Mesenteric fat pad (tissue), 1 donor: ENCODE results near the gene DCHS1. TPM values are rescaled to one million over a fixed set of nuclear protein-coding genes. Genes with fewer than 3 reads are reported as not detected.

Source experiments
- DNase-seq: peaks from one replicate; pipeline ENCODE4 v3.0.0-alpha.2; 2020; ENCODE audit warnings: low spot score
- total RNA-seq: library from RNA; stranded (reverse); fragmentation: NEBNext Ultra II Directional; extraction: Animal tissue kit (Norgen Biotek cat#: 25700); gene quantifications from one replicate; pipeline ENCODE4 v1.2.1, GENCODE V29; 2021
- donor health status: DM: yes; HTN: yes; CAD: no.

Gene DCHS1
- total RNA-seq, 1 donor from 2014 or later = 23.0 TPM

GRCh38 chr11:6599449-6599848 lies 56.2 kb downstream of the DCHS1 start:
- DNase-seq = no peak

DNA sequence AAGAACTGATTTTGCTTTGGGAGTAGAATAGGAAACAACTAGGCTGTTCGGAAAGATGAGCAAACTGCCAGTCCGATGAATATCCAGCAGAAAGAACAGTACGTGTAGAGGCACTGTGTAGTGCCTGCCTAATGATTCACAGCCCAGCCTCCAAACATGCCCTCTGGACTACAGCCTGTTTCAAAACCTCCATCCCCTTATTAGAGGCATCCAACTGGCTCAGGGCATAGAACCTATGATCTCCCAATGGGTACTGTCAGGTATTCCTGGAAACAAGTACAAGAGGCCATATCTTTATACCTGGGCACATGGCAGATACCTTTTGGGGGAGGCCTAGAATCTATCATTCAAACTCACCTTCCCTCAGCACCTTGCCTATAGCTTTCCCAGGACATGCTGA lies 57.1 kb downstream of the DCHS1 start:
- no peak for DNase-seq

DNA sequence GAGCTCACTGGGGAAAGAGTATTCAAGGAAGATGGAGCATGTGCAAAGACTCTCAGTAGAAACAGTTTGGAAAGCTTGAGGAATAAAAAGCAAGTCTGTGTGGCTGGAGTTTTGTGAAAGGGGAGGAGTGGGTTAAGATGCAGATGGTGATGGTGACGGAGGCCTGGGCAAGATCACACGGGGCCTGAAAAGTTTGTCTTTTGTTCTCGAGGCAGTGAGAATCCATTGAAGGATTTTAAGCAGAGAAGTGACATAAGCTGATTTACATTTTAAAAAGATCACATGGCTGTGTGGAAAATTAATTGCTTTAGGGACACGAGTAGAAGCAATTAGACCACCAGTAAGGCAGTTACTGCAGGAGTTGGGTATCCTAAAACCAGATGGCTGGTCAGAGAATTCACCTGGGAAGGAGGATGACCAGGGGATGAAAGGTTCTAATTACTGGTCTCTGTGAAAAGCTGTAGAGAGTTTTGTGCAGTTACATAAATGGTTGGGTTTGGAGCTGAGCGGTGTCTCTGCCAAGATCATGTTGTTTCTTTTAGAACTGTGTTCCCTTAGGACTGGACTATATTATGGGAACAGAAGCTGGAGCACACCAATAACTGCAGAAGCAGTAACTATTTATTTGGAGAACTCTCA lies 59.3 kb downstream of the DCHS1 start:
- DNase-seq = no peak

- no peak for DNase-seq
Observed at GRCh38 chr11:6594142-6594768, 61.4 kb downstream of the DCHS1 start.

DNA sequence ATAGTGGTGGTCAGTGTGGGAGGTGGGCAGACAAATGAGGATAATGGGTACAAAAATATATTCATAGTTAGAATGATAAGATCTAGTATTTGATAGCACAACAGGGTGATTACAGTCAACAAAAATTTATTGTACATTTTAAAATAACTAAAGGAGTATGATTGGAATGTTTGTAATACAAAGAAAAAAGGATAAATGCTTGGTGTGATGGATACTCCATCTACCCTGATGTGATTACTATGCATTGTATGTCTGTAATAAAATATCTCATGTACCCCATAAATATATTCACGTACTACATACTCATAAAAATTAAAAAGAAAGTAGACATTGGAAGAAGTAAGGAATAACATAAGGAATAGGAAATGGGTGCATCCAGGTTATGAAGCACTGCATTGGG lies 67.6 kb downstream of the DCHS1 start:
- DNase-seq = no peak

DNA sequence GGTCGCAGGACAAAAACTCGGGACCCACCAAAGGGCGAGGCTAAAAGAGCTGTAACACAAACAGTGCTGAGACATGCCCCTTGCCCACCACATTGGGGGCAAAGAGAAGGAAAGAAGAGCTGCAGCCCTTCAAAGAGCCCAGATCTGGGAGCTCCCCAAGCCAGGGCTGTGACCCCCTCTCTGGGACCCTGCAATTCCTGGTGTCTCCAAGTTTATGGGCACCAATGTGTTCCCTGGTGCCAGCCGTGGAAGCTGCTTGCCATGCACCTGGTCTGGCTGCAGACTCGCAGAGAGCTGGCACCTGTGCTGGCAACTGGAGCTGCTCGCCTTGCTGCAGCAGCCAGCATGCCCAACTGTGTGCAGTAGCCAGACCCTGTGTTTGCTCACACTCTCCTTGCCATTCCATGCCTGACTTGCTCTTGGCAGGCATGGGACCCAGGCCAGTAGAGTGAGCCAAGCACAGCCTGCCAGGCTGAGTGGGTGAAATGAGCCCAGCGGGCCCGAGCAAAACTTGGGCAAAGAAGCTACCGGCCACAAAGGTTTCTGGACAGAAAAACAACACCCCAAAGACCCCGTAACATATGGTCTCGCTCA lies 68.2 kb downstream of the DCHS1 start:
- no peak for DNase-seq

GRCh38 chr11:6586434-6587359 lies 68.9 kb downstream of the DCHS1 start:
- DNase-seq = no peak

GRCh38 chr11:6584528-6584927 lies 71.1 kb downstream of the DCHS1 start:
- no peak for DNase-seq

GRCh38 chr11:6583584-6583983 lies 72.0 kb downstream of the DCHS1 start:
- no peak for DNase-seq

- no peak for DNase-seq
Observed at GRCh38 chr11:6579681-6580080, 75.9 kb downstream of the DCHS1 start.

DNA sequence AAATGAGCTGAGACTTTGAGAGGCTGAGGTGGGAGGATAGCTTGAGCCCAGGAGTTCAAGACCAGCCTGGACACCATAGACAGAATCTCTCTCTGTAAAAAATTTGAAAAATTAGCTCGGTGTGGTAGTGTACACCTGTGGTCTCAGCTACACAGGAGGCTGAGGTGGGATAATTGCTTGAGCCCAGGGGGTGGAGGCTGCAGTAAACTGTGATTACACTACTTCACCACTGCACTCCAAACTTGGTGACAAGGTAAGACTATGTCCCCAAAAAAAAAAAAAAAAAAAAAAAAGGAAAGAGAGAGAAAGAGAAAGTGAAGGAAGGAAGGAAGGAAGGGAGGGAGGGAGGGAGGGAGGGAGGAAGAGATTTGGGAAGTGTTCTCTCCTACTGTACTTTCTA lies 77.5 kb downstream of the DCHS1 start:
- DNase-seq = no peak

GRCh38 chr11:6576471-6577373 lies 78.9 kb downstream of the DCHS1 start:
- no peak for DNase-seq

GRCh38 chr11:6574816-6575715 lies 80.5 kb downstream of the DCHS1 start:
- no peak for DNase-seq

GRCh38 chr11:6572215-6572614 lies 83.4 kb downstream of the DCHS1 start:
- no peak for DNase-seq

DNA sequence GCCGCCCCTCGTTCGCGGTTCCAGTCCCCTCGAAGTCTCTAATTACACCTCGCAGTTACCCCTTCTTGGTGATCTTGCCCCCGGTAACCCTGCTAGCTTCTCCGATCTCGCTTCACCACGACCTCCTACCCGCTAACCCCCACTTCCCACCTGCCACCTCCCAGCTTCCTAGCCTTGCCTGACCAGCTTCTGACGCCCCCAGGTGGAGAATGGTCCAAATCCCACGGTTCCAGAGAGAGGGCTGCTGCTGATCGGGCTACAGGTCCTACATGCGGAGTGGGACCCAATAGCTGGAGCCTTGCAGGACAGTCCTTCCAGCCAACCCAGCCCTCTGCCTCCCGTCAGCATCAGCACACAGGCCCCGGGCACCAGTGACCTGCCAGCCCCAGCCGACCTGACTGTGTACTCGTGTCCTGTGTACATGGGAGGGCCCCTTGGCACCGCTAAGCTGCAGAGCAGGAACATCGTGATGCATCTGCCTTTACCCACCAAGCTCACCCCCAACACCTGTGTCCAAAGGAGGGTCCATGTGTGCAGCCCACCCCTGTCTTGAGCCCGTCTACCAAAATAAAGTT lies 84.1 kb downstream of the DCHS1 start:
- DNase-seq = no peak
